Measurements from ENCODE around the gene IP6K2.

DNA sequence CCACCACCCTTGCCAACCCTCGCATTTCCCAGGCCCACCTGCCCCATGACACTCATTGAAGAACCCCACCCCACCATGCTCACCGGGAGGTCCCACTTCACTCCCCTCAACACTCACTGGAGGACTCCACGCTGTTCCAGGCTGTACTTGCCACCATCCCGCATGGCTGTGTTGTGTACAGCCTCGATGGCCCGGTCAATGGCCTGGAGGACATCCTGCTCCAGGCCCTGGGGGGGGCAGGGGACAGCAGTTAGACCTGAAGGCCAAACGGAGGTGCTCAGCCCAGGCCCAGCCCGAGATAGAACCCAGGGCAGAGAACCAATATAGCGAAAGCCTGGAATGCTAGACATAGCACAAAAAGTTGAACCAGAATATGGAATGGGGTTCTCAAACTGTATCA, 34.2 kb downstream of the IP6K2 start:
- TF ChIP-seq, protein P1, sequence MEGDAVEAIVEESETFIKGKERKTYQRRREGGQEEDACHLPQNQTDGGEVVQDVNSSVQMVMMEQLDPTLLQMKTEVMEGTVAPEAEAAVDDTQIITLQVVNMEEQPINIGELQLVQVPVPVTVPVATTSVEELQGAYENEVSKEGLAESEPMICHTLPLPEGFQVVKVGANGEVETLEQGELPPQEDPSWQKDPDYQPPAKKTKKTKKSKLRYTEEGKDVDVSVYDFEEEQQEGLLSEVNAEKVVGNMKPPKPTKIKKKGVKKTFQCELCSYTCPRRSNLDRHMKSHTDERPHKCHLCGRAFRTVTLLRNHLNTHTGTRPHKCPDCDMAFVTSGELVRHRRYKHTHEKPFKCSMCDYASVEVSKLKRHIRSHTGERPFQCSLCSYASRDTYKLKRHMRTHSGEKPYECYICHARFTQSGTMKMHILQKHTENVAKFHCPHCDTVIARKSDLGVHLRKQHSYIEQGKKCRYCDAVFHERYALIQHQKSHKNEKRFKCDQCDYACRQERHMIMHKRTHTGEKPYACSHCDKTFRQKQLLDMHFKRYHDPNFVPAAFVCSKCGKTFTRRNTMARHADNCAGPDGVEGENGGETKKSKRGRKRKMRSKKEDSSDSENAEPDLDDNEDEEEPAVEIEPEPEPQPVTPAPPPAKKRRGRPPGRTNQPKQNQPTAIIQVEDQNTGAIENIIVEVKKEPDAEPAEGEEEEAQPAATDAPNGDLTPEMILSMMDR (IDR thresholded peaks at IDR 0.05): no peak
- no peak for TF ChIP-seq ZFX (IDR thresholded peaks at IDR 0.05; ENCODE audit: borderline replicate concordance)

Data from 22Rv1 (cell line).